H9 (cell line): Measurements from ENCODE around the gene OSCAR. TPM values are rescaled to one million over a fixed set of nuclear protein-coding genes. Genes with fewer than 3 reads are reported as not detected.

Source experiments
- DNase-seq: peaks from one replicate; pipeline ENCODE4 v3.0.0-alpha.2; 2017
- H2AFZ ChIP-seq: one replicate; pipeline ENCODE4 v1.6.1; 2013; ENCODE audit warnings: mild to moderate bottlenecking, low read length, control low read depth, moderate library complexity
- H2AK5ac ChIP-seq: 2 replicates; pipeline ENCODE4 v1.6.1; 2013; ENCODE audit warnings: low read length, control low read depth, mixed read lengths; ENCODE audit not compliant: insufficient read length
- H2BK120ac ChIP-seq: one replicate; pipeline ENCODE4 v1.6.1; 2013; ENCODE audit warnings: low read depth, mild to moderate bottlenecking, low read length, control low read depth, inconsistent platforms; ENCODE audit not compliant: poor library complexity, severe bottlenecking
- H2BK12ac ChIP-seq: 2 replicates; pipeline ENCODE4 v1.6.1; 2013; ENCODE audit warnings: low read length, control low read depth, mixed read lengths, low read depth; ENCODE audit not compliant: insufficient read length
- H2BK15ac ChIP-seq: 2 replicates; pipeline ENCODE4 v1.6.1; 2013; ENCODE audit warnings: low read depth, low read length, control low read depth
- H2BK20ac ChIP-seq: one replicate; pipeline ENCODE4 v1.6.1; 2013; ENCODE audit warnings: low read depth, mild to moderate bottlenecking, low read length, control low read depth, inconsistent platforms; ENCODE audit not compliant: poor library complexity, severe bottlenecking
- H2BK5ac ChIP-seq: 2 replicates; pipeline ENCODE4 v1.6.1; 2013; ENCODE audit warnings: low read length, control low read depth, mixed read lengths; ENCODE audit not compliant: insufficient read length
- H3K14ac ChIP-seq: 2 replicates; pipeline ENCODE4 v1.6.1; 2013; ENCODE audit warnings: low read length, control low read depth; ENCODE audit not compliant: insufficient read depth
- H3K18ac ChIP-seq: 2 replicates; pipeline ENCODE4 v1.6.1; 2013; ENCODE audit warnings: low read depth, mild to moderate bottlenecking, mixed read lengths, low read length, control low read depth; ENCODE audit not compliant: insufficient read length
- H3K23ac ChIP-seq: 2 replicates; pipeline ENCODE4 v1.6.1; 2013; ENCODE audit warnings: low read length, control low read depth, mixed read lengths, low read depth; ENCODE audit not compliant: insufficient read length
- H3K23me2 ChIP-seq: 2 replicates; pipeline ENCODE4 v1.6.1; 2013; ENCODE audit warnings: low read depth, mild to moderate bottlenecking, mixed read lengths, low read length, control low read depth; ENCODE audit not compliant: insufficient read length, poor library complexity, severe bottlenecking
- H3K27ac ChIP-seq: 2 replicates; pipeline ENCODE4 v1.5.1; 2013; ENCODE audit warnings: low read length, control low read depth, mixed read lengths, low read depth; ENCODE audit not compliant: insufficient read length
- H3K27me3 ChIP-seq: 2 replicates; pipeline ENCODE4 v1.6.1; 2013; ENCODE audit warnings: low read length, control low read depth, inconsistent platforms; ENCODE audit not compliant: insufficient read depth
- H3K4ac ChIP-seq: 2 replicates; pipeline ENCODE4 v1.6.1; 2013; ENCODE audit warnings: low read depth, mild to moderate bottlenecking, control low read depth, inconsistent platforms, low read length, moderate library complexity
- H3K4me1 ChIP-seq: 2 replicates; pipeline ENCODE4 v1.6.1; 2013; ENCODE audit warnings: low read length, control low read depth, inconsistent platforms; ENCODE audit not compliant: insufficient read depth
- H3K4me2 ChIP-seq: 2 replicates; pipeline ENCODE4 v1.6.1; 2013; ENCODE audit warnings: low read length, control low read depth, mixed read lengths; ENCODE audit not compliant: insufficient read length, insufficient read depth
- H3K56ac ChIP-seq: 2 replicates; pipeline ENCODE4 v1.6.1; 2013; ENCODE audit warnings: low read depth, mild to moderate bottlenecking, mixed read lengths, low read length, control low read depth; ENCODE audit not compliant: insufficient read length
- H3K79me1 ChIP-seq: 2 replicates; pipeline ENCODE4 v1.6.1; 2013; ENCODE audit warnings: low read depth, mild to moderate bottlenecking, moderate library complexity, low read length, control low read depth, inconsistent platforms; ENCODE audit not compliant: insufficient read depth, poor library complexity, severe bottlenecking
- H3K79me2 ChIP-seq: 2 replicates; pipeline ENCODE4 v1.6.1; 2013; ENCODE audit warnings: low read length, control low read depth, inconsistent platforms; ENCODE audit not compliant: insufficient read depth
- H3K9ac ChIP-seq: 2 replicates; pipeline ENCODE4 v1.6.1; 2013; ENCODE audit warnings: low read length, control low read depth, mixed read lengths; ENCODE audit not compliant: insufficient read length; ENCODE audit errors: extremely low read depth
- H3K9me3 ChIP-seq: one replicate; pipeline ENCODE4 v1.6.1; 2013; ENCODE audit warnings: low read depth, low read length, inconsistent platforms; ENCODE audit not compliant: control insufficient read depth
- H3T11ph ChIP-seq: one replicate; pipeline ENCODE4 v1.6.1; 2013; ENCODE audit warnings: mild to moderate bottlenecking, low read length, control low read depth, inconsistent platforms
- H4K20me1 ChIP-seq: one replicate; pipeline ENCODE4 v1.6.1; 2013; ENCODE audit not compliant: control insufficient read depth, insufficient read length, insufficient read depth
- H4K5ac ChIP-seq: 2 replicates; pipeline ENCODE4 v1.6.1; 2013; ENCODE audit warnings: low read depth, mild to moderate bottlenecking, mixed read lengths, low read length, control low read depth; ENCODE audit not compliant: insufficient read length
- H4K8ac ChIP-seq: replicated peaks from 2 replicates; pipeline ENCODE4 v1.6.1; 2013; ENCODE audit warnings: low read length, control low read depth, mixed read lengths, low read depth; ENCODE audit not compliant: insufficient read length
- H4K91ac ChIP-seq: 2 replicates; pipeline ENCODE4 v1.6.1; 2013; ENCODE audit warnings: low read depth, mild to moderate bottlenecking, moderate library complexity, mixed read lengths, low read length, control low read depth; ENCODE audit not compliant: insufficient read length
- H3K27ac Mint-ChIP-seq, 3 experiments: 2 replicates in 2 of 3; 3 replicates in 1 of 3; pipeline ENCODE4 v1.8.0; 2020 to 2021; ENCODE audit warnings: mixed read lengths in 3 of 3, mild to moderate bottlenecking in 1 of 3, moderate library complexity in 1 of 3
- H3K27me3 Mint-ChIP-seq: 2 replicates; pipeline ENCODE4 v1.8.0; 2021; ENCODE audit warnings: low read depth, mild to moderate bottlenecking, moderate library complexity, mixed read lengths
- H3K36me3 Mint-ChIP-seq, 3 experiments: 2 replicates in 2 of 3; 3 replicates in 1 of 3; pipeline ENCODE4 v1.8.0; 2020 to 2021; ENCODE audit warnings: low read depth in 3 of 3, mixed read lengths in 3 of 3; ENCODE audit not compliant: insufficient read depth in 1 of 3
- H3K4me1 Mint-ChIP-seq, 2 experiments: 2 replicates each; pipeline ENCODE4 v1.8.0; 2020; ENCODE audit warnings: mixed read lengths in 2 of 2
- H3K4me3 Mint-ChIP-seq, 2 experiments: 2 replicates in 1 of 2; 3 replicates in 1 of 2; pipeline ENCODE4 v1.8.0; 2020 to 2021; ENCODE audit warnings: mild to moderate bottlenecking in 2 of 2, mixed read lengths in 2 of 2, moderate library complexity in 1 of 2
- H3K9me3 Mint-ChIP-seq, 2 experiments: 2 replicates in 1 of 2; 3 replicates in 1 of 2; pipeline ENCODE4 v1.8.0; 2020; ENCODE audit warnings: mild to moderate bottlenecking in 2 of 2, mixed read lengths in 2 of 2, moderate library complexity in 1 of 2
- WGBS: extraction: QIAGEN DNeasy Blood & Tissue Kit; methylation state at CpG from one replicate; pipeline ENCODE4 v1.1.7; 2013; ENCODE audit warnings: missing lambda C conversion rate, low lambda C conversion rate, mixed read lengths; ENCODE audit not compliant: insufficient read length; ENCODE audit errors: extremely low coverage; 5-methylcytosine and 5-hydroxymethylcytosine counted together
- total RNA-seq: library from RNA; stranded (reverse); gene quantifications from 2 replicates; pipeline ENCODE4 v1.2.1, GENCODE V29; 2021
- TF ChIP-seq, protein P1 (sequence below): fragments of 200-600 bp; sonication (generic); conservative IDR thresholded peaks from 3 replicates; pipeline ENCODE4 v1.8.0; 2021; ENCODE audit warnings: antibody characterized with exemption, mild to moderate bottlenecking

OSCAR gene
- total RNA-seq, 1 experiment from 2014 or later = 0.24 TPM

DNA sequence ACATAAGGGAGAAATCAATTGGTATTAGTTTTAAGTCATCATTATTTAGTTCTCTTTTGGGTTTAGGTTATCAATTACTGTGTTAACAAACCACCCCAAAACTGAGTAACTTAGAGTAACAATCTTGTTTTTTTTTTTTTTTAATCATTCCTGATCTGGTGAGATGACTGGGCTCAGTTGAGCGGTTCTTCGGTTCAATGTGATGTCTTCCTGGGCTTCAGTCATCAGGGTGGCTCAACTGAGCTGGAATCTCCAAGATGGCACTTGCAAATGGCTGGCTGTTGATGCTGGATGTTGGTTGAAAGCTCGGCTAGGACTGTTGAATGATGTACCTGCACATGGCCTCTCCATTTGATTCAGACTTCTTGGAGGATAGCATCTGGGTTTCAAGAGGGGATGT, 16.2 kb downstream of the OSCAR start:
- H4K8ac ChIP-seq = no peak overlapping the region
- no peak overlapping the region for H3K18ac ChIP-seq
- no peak overlapping the region for H3K4me3 Mint-ChIP-seq
- H3K9ac ChIP-seq = no peak overlapping the region
- peaks cover 6 to 9% (median 6%) of the 10 kb centered on the region in 3 experiments for H3K36me3 Mint-ChIP-seq
- H3K27me3 Mint-ChIP-seq = peaks cover 3% of the 10 kb centered on the region; the same call in 1 of the 2 replicates
- H3K79me1 ChIP-seq = no peaks in the 10 kb centered on the region
- H3T11ph ChIP-seq = no peak overlapping the region
- peaks cover 6% of the 10 kb centered on the region for H3K9me3 ChIP-seq
- no peak overlapping the region for H2BK5ac ChIP-seq
- no peak overlapping the region for H3K23ac ChIP-seq
- H3K56ac ChIP-seq = no peak overlapping the region
- no peak overlapping the region for H3K27ac Mint-ChIP-seq
- H3K23me2 ChIP-seq = no peaks in the 10 kb centered on the region
- H2BK120ac ChIP-seq = no peak overlapping the region
- TF ChIP-seq, protein P1, sequence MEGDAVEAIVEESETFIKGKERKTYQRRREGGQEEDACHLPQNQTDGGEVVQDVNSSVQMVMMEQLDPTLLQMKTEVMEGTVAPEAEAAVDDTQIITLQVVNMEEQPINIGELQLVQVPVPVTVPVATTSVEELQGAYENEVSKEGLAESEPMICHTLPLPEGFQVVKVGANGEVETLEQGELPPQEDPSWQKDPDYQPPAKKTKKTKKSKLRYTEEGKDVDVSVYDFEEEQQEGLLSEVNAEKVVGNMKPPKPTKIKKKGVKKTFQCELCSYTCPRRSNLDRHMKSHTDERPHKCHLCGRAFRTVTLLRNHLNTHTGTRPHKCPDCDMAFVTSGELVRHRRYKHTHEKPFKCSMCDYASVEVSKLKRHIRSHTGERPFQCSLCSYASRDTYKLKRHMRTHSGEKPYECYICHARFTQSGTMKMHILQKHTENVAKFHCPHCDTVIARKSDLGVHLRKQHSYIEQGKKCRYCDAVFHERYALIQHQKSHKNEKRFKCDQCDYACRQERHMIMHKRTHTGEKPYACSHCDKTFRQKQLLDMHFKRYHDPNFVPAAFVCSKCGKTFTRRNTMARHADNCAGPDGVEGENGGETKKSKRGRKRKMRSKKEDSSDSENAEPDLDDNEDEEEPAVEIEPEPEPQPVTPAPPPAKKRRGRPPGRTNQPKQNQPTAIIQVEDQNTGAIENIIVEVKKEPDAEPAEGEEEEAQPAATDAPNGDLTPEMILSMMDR = no peak
- H2AK5ac ChIP-seq = no peak overlapping the region
- WGBS = no CpG with 5 or more reads among the region's 3 CpGs
- H3K4me2 ChIP-seq = no peak overlapping the region
- H4K20me1 ChIP-seq = no peaks in the 10 kb centered on the region
- no peak overlapping the region for H4K5ac ChIP-seq
- H2AFZ ChIP-seq = no peak overlapping the region
- no peak overlapping the region for H3K4ac ChIP-seq
- H2BK20ac ChIP-seq = no peak overlapping the region
- no peak overlapping the region for H3K27ac ChIP-seq
- no peak for DNase-seq
- no peak overlapping the region for H3K14ac ChIP-seq
- H2BK15ac ChIP-seq = no peak overlapping the region
- no peaks in the 10 kb centered on the region for H3K4me1 ChIP-seq
- peaks cover 4% of the 10 kb centered on the region in 2 experiments; a peak in 3 of 4 replicates for H3K4me1 Mint-ChIP-seq
- no peak overlapping the region for H2BK12ac ChIP-seq
- no peaks in the 10 kb centered on the region for H3K79me2 ChIP-seq
- H4K91ac ChIP-seq = no peak overlapping the region
- no peaks in the 10 kb centered on the region for H3K27me3 ChIP-seq
- H3K9me3 Mint-ChIP-seq = peaks cover 22 to 37% of the 10 kb centered on the region in 2 experiments
